SK-N-SH (cell line): Measurements from ENCODE around the gene UNC93B1. TPM values are rescaled to one million over a fixed set of nuclear protein-coding genes. Genes with fewer than 3 reads are reported as not detected.

Source experiments
- CTCF ChIA-PET: fragments of 300-600, 350-600 bp; formaldehyde crosslinking; extraction: SDS; loops from one replicate; lab custom pipeline; 2021; lab: Yijun Ruan, JAX
- POLR2A ChIA-PET: fragments of 350-600 bp; sonication (Branson Sonifier 250); formaldehyde crosslinking; extraction: SDS; loops from one replicate; lab custom pipeline; 2020; ENCODE audit warnings: antibody characterized with exemption, inconsistent platforms; lab: Yijun Ruan, JAX
- DNase-seq: peaks from one replicate; pipeline ENCODE4 v3.0.0; 2012
- H2AFZ ChIP-seq: fragments of 200-600 bp; sonication (generic); 2 replicates; pipeline ENCODE4 v1.8.1; 2016; ENCODE audit warnings: antibody characterized with exemption, mild to moderate bottlenecking, low read depth
- H3F3A ChIP-seq: fragments of 200-600 bp; sonication (generic); replicated peaks from 2 replicates; pipeline ENCODE3; 2016; ENCODE audit warnings: antibody characterized with exemption, mild to moderate bottlenecking; ENCODE audit not compliant: insufficient read depth
- H3K27ac ChIP-seq, 2 experiments: fragments of 200-500 bp in 1 of 2; fragments of 200-600 bp in 1 of 2; sonication (Bioruptor generic) in 1 of 2; sonication (generic), shearing (Covaris generic) in 1 of 2; 2 replicates each; pipeline versions ENCODE4 v1.5.1 to v1.6.1; 2014 to 2016; ENCODE audit warnings: low read depth in 2 of 2, inconsistent platforms in 1 of 2, low read length in 1 of 2, mild to moderate bottlenecking in 1 of 2, mixed read lengths in 1 of 2
- H3K27me3 ChIP-seq: fragments of 200-600 bp; sonication (generic), shearing (Covaris generic); 2 replicates; pipeline ENCODE4 v1.6.1; 2016; ENCODE audit warnings: mixed run types; ENCODE audit not compliant: insufficient read depth
- H3K36me3 ChIP-seq, 2 experiments: fragments of 200-500 bp in 1 of 2; fragments of 200-600 bp in 1 of 2; sonication (Bioruptor generic) in 1 of 2; sonication (generic) in 1 of 2; replicated peaks in 1 of 2; 2 replicates each; pipeline versions ENCODE3 to v1.5.1; 2014 to 2016; ENCODE audit warnings: low read length in 1 of 2, mild to moderate bottlenecking in 1 of 2; ENCODE audit not compliant: insufficient read depth in 2 of 2, control insufficient read depth in 1 of 2
- H3K4me1 ChIP-seq, 2 experiments: fragments of 200-500 bp in 1 of 2; fragments of 200-600 bp in 1 of 2; sonication (Bioruptor generic) in 1 of 2; sonication (generic), shearing (Covaris generic) in 1 of 2; 2 replicates each; pipeline versions ENCODE4 v1.5.1 to v1.6.1; 2014 to 2016; ENCODE audit warnings: low read depth in 1 of 2, low read length in 1 of 2, mixed run types in 1 of 2; ENCODE audit not compliant: insufficient read depth in 2 of 2, control insufficient read depth in 1 of 2
- H3K4me2 ChIP-seq: fragments of 200-600 bp; sonication (generic), shearing (Covaris generic); 2 replicates; pipeline ENCODE4 v1.6.1; 2017; ENCODE audit warnings: mixed run types
- H3K4me3 ChIP-seq, 2 experiments: fragments of 200-500 bp in 1 of 2; fragments of 200-600 bp in 1 of 2; sonication (Bioruptor generic) in 1 of 2; sonication (generic), shearing (Covaris generic) in 1 of 2; 2 replicates each; pipeline versions ENCODE4 v1.5.1 to v1.8.1; 2014 to 2016; ENCODE audit warnings: low read depth in 2 of 2, inconsistent platforms in 1 of 2, low read length in 1 of 2, mild to moderate bottlenecking in 1 of 2, mixed read lengths in 1 of 2, moderate library complexity in 1 of 2
- H3K79me2 ChIP-seq: fragments of 200-600 bp; sonication (generic); 2 replicates; pipeline ENCODE4 v1.8.1; 2017; ENCODE audit warnings: mild to moderate bottlenecking; ENCODE audit not compliant: insufficient read depth
- H3K9ac ChIP-seq: fragments of 200-600 bp; sonication (generic); 2 replicates; pipeline ENCODE4 v1.6.1; 2017; ENCODE audit warnings: mixed run types
- H3K9me2 ChIP-seq: fragments of 200-600 bp; sonication (generic); 2 replicates; pipeline ENCODE4 v1.6.1; 2017; ENCODE audit warnings: mixed run types
- H3K9me3 ChIP-seq: fragments of 200-600 bp; sonication (generic); 2 replicates; pipeline ENCODE4 v1.6.1; 2017; ENCODE audit warnings: mixed run types, mild to moderate bottlenecking, moderate library complexity
- H4K20me1 ChIP-seq: fragments of 200-600 bp; sonication (generic); 2 replicates; pipeline ENCODE4 v1.6.1; 2017; ENCODE audit warnings: mild to moderate bottlenecking, mixed run types; ENCODE audit not compliant: insufficient read depth
- EZH2phosphoT487 ChIP-seq: fragments of 200-600 bp; sonication (generic); IDR thresholded peaks from 2 replicates; pipeline ENCODE4 v1.6.1; 2017; ENCODE audit warnings: low read depth, mixed run types, mild to moderate bottlenecking, antibody characterized with exemption, moderate library complexity, borderline replicate concordance
- FOSL2 ChIP-seq: IDR thresholded peaks from 2 replicates; pipeline ENCODE4 v1.4.0; 2012; ENCODE audit warnings: low read depth, mild to moderate bottlenecking, moderate library complexity, borderline replicate concordance
- FOXJ3 ChIP-seq: sonication (generic); formaldehyde crosslinking; IDR thresholded peaks from 2 replicates; pipeline ENCODE4 v1.5.1; 2020; ENCODE audit warnings: mild to moderate bottlenecking, missing genetic modification reagents
- GABPA ChIP-seq: IDR thresholded peaks from 2 replicates; pipeline ENCODE4 v1.4.0; 2012; ENCODE audit warnings: low read depth, mild to moderate bottlenecking
- GATA2 ChIP-seq: sonication (generic); formaldehyde crosslinking; IDR thresholded peaks from 2 replicates; pipeline ENCODE4 v1.5.0; 2020; ENCODE audit warnings: mild to moderate bottlenecking, missing genetic modification reagents
- JUND ChIP-seq: IDR thresholded peaks from 2 replicates; pipeline ENCODE4 v1.4.0; 2012
- MXI1 ChIP-seq: IDR thresholded peaks from 2 replicates; pipeline ENCODE4 v1.6.1; 2012; ENCODE audit warnings: mild to moderate bottlenecking, low read depth, low read length, improper control_type of control experiment
- NFIC ChIP-seq: IDR thresholded peaks from 2 replicates; pipeline ENCODE4 v1.4.0; 2012; ENCODE audit warnings: borderline replicate concordance
- RFX5 ChIP-seq: IDR thresholded peaks from 2 replicates; pipeline ENCODE4 v1.6.1; 2012; ENCODE audit warnings: mild to moderate bottlenecking, improper control_type of control experiment, low read length
- SMC3 ChIP-seq: IDR thresholded peaks from 2 replicates; pipeline ENCODE4 v1.6.1; 2012; ENCODE audit warnings: low read depth, low read length, improper control_type of control experiment
- YY1 ChIP-seq: IDR thresholded peaks from 2 replicates; pipeline ENCODE4 v1.4.0; 2012; ENCODE audit warnings: low read depth, mild to moderate bottlenecking
- WGBS: methylation state at CpG from one replicate; pipeline ENCODE4 v1.1.6; 2017; ENCODE audit warnings: low lambda C conversion rate; 5-methylcytosine and 5-hydroxymethylcytosine counted together
- polyA plus RNA-seq, 3 experiments: library from polyadenylated mRNA; depleted of rRNA; stranded (reverse); fragments of >200 nt; gene quantifications; 2 replicates each; pipeline ENCODE4 v1.2.3, GENCODE V29; 2012
- TF ChIP-seq, protein P1 (sequence below): fragments of 150-350 bp; IDR thresholded peaks from 2 replicates; pipeline ENCODE4 v1.6.1; 2016; ENCODE audit warnings: mild to moderate bottlenecking, low read depth, low read length
- TF ChIP-seq, protein P2 (sequence below): IDR thresholded peaks from 2 replicates; pipeline ENCODE4 v1.4.0; 2012; ENCODE audit warnings: low read depth, borderline replicate concordance
- TF ChIP-seq, protein P3 (sequence below): fragments of 150-350 bp; IDR thresholded peaks from 2 replicates; pipeline ENCODE4 v1.6.1; 2017; ENCODE audit warnings: antibody characterized with exemption, low read length, low read depth, borderline replicate concordance
- TF ChIP-seq, protein P4 (sequence below): IDR thresholded peaks from 2 replicates; pipeline ENCODE4 v1.6.1; 2012; ENCODE audit warnings: mild to moderate bottlenecking, low read depth, low read length, moderate library complexity
- TF ChIP-seq, protein P5 (sequence below): fragments of 200-600 bp; sonication (generic); IDR thresholded peaks from 2 replicates; pipeline ENCODE4 v1.6.1; 2017; ENCODE audit warnings: antibody characterized with exemption, mild to moderate bottlenecking, moderate library complexity

UNC93B1 gene
- polyA plus RNA-seq, 1 of the 3 experiments (the other 2 are of a cell fraction), result 28.9 TPM

DNA sequence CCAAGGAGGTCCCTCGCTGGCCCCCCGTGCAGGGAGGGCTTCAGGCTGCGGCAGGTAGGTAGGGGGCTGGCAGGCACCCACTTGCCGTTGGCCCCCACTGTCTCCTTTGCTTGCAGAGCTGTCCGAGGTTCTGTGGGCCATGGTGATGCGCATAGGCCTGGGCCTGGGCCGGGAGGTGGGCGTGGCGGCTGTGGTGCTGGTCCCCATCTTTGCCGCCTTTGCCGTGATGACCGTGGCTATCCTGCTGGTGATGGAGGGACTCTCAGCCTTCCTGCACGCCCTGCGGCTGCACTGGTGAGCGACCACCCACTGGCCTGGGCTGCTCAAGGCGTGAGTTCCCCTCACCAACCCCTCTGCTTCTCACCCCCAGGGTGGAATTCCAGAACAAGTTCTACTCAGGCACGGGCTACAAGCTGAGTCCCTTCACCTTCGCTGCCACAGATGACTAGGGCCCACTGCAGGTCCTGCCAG, 46.5 kb upstream of the UNC93B1 start:
- Histone ChIP-seq H3K9me2 (no peaks in the 10 kb centered on the region), H3K79me2 (no peaks in the 10 kb centered on the region), H4K20me1 (no peaks in the 10 kb centered on the region), H3K27ac (no peak overlapping the region), H3K9me3 (no peaks in the 10 kb centered on the region), H3K27me3 (no peaks in the 10 kb centered on the region), H3F3A (no peaks in the 10 kb centered on the region), H3K4me1 (peaks cover 0 to 10% of the 10 kb centered on the region in 2 experiments; a peak in 1 of 4 replicates), H3K36me3 (no peaks in the 10 kb centered on the region), H3K4me3 (no peak overlapping the region), H3K4me2 (no peak overlapping the region), H3K9ac (no peak overlapping the region), H2AFZ (no peak overlapping the region)
- TF ChIP-seq, protein P1, sequence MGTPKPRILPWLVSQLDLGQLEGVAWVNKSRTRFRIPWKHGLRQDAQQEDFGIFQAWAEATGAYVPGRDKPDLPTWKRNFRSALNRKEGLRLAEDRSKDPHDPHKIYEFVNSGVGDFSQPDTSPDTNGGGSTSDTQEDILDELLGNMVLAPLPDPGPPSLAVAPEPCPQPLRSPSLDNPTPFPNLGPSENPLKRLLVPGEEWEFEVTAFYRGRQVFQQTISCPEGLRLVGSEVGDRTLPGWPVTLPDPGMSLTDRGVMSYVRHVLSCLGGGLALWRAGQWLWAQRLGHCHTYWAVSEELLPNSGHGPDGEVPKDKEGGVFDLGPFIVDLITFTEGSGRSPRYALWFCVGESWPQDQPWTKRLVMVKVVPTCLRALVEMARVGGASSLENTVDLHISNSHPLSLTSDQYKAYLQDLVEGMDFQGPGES, result no peak
- no peak for TF ChIP-seq NFIC
- TF ChIP-seq FOSL2, result no peak
- TF ChIP-seq EZH2phosphoT487, result no peak
- TF ChIP-seq, protein P2, sequence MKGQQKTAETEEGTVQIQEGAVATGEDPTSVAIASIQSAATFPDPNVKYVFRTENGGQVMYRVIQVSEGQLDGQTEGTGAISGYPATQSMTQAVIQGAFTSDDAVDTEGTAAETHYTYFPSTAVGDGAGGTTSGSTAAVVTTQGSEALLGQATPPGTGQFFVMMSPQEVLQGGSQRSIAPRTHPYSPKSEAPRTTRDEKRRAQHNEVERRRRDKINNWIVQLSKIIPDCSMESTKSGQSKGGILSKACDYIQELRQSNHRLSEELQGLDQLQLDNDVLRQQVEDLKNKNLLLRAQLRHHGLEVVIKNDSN, result no peak
- TF ChIP-seq, protein P3, sequence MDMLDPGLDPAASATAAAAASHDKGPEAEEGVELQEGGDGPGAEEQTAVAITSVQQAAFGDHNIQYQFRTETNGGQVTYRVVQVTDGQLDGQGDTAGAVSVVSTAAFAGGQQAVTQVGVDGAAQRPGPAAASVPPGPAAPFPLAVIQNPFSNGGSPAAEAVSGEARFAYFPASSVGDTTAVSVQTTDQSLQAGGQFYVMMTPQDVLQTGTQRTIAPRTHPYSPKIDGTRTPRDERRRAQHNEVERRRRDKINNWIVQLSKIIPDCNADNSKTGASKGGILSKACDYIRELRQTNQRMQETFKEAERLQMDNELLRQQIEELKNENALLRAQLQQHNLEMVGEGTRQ, result no peak
- TF ChIP-seq, protein P4, sequence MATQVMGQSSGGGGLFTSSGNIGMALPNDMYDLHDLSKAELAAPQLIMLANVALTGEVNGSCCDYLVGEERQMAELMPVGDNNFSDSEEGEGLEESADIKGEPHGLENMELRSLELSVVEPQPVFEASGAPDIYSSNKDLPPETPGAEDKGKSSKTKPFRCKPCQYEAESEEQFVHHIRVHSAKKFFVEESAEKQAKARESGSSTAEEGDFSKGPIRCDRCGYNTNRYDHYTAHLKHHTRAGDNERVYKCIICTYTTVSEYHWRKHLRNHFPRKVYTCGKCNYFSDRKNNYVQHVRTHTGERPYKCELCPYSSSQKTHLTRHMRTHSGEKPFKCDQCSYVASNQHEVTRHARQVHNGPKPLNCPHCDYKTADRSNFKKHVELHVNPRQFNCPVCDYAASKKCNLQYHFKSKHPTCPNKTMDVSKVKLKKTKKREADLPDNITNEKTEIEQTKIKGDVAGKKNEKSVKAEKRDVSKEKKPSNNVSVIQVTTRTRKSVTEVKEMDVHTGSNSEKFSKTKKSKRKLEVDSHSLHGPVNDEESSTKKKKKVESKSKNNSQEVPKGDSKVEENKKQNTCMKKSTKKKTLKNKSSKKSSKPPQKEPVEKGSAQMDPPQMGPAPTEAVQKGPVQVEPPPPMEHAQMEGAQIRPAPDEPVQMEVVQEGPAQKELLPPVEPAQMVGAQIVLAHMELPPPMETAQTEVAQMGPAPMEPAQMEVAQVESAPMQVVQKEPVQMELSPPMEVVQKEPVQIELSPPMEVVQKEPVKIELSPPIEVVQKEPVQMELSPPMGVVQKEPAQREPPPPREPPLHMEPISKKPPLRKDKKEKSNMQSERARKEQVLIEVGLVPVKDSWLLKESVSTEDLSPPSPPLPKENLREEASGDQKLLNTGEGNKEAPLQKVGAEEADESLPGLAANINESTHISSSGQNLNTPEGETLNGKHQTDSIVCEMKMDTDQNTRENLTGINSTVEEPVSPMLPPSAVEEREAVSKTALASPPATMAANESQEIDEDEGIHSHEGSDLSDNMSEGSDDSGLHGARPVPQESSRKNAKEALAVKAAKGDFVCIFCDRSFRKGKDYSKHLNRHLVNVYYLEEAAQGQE, result no peak
- no peak for TF ChIP-seq YY1
- TF ChIP-seq FOXJ3 (CRISPR knock-in tag), result no peak
- no peak for TF ChIP-seq JUND
- TF ChIP-seq, protein P5, sequence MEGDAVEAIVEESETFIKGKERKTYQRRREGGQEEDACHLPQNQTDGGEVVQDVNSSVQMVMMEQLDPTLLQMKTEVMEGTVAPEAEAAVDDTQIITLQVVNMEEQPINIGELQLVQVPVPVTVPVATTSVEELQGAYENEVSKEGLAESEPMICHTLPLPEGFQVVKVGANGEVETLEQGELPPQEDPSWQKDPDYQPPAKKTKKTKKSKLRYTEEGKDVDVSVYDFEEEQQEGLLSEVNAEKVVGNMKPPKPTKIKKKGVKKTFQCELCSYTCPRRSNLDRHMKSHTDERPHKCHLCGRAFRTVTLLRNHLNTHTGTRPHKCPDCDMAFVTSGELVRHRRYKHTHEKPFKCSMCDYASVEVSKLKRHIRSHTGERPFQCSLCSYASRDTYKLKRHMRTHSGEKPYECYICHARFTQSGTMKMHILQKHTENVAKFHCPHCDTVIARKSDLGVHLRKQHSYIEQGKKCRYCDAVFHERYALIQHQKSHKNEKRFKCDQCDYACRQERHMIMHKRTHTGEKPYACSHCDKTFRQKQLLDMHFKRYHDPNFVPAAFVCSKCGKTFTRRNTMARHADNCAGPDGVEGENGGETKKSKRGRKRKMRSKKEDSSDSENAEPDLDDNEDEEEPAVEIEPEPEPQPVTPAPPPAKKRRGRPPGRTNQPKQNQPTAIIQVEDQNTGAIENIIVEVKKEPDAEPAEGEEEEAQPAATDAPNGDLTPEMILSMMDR, result no peak
- TF ChIP-seq GABPA, result no peak
- TF ChIP-seq SMC3, result no peak
- no peak for TF ChIP-seq RFX5
- TF ChIP-seq GATA2 (CRISPR knock-in tag), result no peak
- TF ChIP-seq MXI1, result no peak
- ChIA-PET CTCF (interaction anchor here (0.8 to 1.1 kb wide), 2 partner anchors 63 to 159 kb away, joined by 3 to 4 read pairs; no protein-coding TSS in a partner anchor), POLR2A (no interaction called here)
- WGBS, result 91% methylated on average over 5 of the region's 18 CpGs
- DNase-seq, result no peak
